ENCODE results near the gene MYL3. TPM values are rescaled to one million over a fixed set of nuclear protein-coding genes. Genes with fewer than 3 reads are reported as not detected.

The MYL3 gene
- total and polyA plus RNA-seq, 4 donors = 1.9 to 4.1 (median 2.6) TPM

DNA sequence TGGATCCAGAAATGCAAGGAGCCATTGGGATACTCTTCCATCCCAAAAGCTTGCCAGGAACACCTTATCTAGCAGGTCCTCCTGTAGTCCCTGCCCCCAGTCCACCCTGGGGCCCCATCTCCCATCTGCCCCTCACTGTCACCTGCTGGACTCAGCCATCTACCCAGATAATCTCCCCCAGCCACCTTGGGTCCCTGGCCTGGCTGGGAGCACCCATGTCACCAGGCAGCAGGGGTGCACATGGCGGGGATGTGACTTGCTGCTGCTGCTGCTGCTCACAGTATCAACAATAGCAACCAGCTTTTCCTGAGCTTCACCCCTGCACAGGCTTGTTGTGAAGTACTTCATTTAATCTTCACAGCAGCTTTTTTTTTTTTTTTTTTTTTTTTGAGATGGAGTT, 26.9 kb upstream of the MYL3 start:
- ATAC-seq (ENCODE audit: insufficient read depth, low FRiP score) (no peak), DNase-seq (peak in 1 of 3 donors; percentile 38)
- 85 to 98% methylated on average over 1 of the region's 1 CpG for WGBS, 2 donors
- no peak overlapping the region for H3K9ac ChIP-seq (ENCODE audit: insufficient read depth in 1 of 2, low read length in 2 of 2)
- no peak for TF ChIP-seq CTCF (IDR thresholded peaks at IDR 0.05; ENCODE audit: control extremely low read depth, extremely low read depth)
- H3K27ac ChIP-seq (ENCODE audit: low read depth in 1 of 2, low read length in 1 of 2) = no peak overlapping the region
- peaks cover 0 to under 1% (median 0%) of the 10 kb centered on the region in 4 donors for H3K36me3 ChIP-seq (ENCODE audit: control insufficient read depth in 4 of 4, insufficient read depth in 4 of 4, low read length in 4 of 4)
- H3K27me3 ChIP-seq (ENCODE audit: control insufficient read depth in 3 of 3, insufficient read depth in 3 of 3, low read length in 2 of 3) = peaks cover 0 to 3% (median 0%) of the 10 kb centered on the region in 3 donors
- peaks cover 0 to 71% (median 20%) of the 10 kb centered on the region in 5 donors for H3K4me1 ChIP-seq (ENCODE audit: control insufficient read depth in 5 of 5, insufficient read depth in 5 of 5, low read length in 5 of 5)
- H3K4me3 ChIP-seq = no peak overlapping the region
- no peaks in the 10 kb centered on the region for H3K9me3 ChIP-seq (ENCODE audit: control insufficient read depth in 4 of 4, insufficient read depth in 3 of 4, low read length in 3 of 4)

DNA sequence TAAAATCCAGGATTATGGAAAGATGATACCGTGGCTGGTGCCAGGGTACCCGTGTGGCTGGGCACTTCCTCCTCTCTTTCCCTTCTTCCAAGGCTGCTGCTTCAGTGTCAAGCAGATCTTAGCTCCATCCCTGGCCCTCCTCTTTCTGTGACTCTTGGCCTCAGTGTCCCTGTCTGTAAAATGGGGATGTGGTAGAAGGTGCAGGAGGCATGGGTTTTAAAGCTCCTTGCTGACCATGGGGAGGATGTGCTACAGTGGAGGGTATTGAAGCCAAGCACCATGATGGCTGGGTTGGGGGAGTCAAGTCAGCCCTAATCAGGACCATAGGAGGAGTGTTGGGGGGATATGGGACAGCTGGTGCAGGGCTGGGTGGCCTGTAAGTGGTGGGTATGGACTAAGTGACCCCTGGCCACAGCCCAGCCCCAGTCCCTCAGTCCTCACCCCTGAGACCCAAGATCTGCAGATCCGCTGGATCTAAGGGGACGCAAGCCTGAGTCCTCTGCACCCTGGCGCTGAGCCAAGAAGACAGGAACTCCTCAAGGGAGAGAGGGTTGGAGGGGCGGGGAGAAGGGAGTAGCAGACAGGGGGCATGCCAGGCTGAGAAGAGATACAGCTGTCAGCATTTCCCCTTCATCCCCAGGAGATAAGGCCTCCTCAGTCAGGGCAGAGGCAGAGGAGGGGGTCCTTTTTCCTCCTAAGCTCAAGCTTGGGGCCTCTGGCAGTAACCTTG, 26.3 kb upstream of the MYL3 start:
- Histone ChIP-seq H3K27ac (ENCODE audit: low read depth in 1 of 2, low read length in 1 of 2) (no peak overlapping the region), H3K9me3 (ENCODE audit: control insufficient read depth in 4 of 4, insufficient read depth in 3 of 4, low read length in 3 of 4) (no peaks in the 10 kb centered on the region), H3K27me3 (ENCODE audit: control insufficient read depth in 3 of 3, insufficient read depth in 3 of 3, low read length in 2 of 3) (peaks cover 0 to 6% (median 0%) of the 10 kb centered on the region in 3 donors), H3K4me1 (ENCODE audit: control insufficient read depth in 5 of 5, insufficient read depth in 5 of 5, low read length in 5 of 5) (peaks cover 0 to 77% (median 20%) of the 10 kb centered on the region in 5 donors), H3K4me3 (no peak overlapping the region), H3K36me3 (ENCODE audit: control insufficient read depth in 4 of 4, insufficient read depth in 4 of 4, low read length in 4 of 4) (peaks cover 0 to 6% (median 0%) of the 10 kb centered on the region in 4 donors), H3K9ac (ENCODE audit: insufficient read depth in 1 of 2, low read length in 2 of 2) (no peak overlapping the region)
- ATAC-seq (ENCODE audit: insufficient read depth, low FRiP score) (no peak), DNase-seq (peak; percentile 91 to 97 (median 95))
- no peak for TF ChIP-seq CTCF (IDR thresholded peaks at IDR 0.05; ENCODE audit: control extremely low read depth, extremely low read depth)
- 52 to 58% methylated on average over 6 of the region's 6 CpGs for WGBS, 2 donors

GRCh38 chr3:46888705-46889104, 25.5 kb upstream of the MYL3 start:
- peaks cover 0 to 7% (median 0%) of the 10 kb centered on the region in 4 donors for H3K36me3 ChIP-seq (ENCODE audit: control insufficient read depth in 4 of 4, insufficient read depth in 4 of 4, low read length in 4 of 4)
- H3K4me3 ChIP-seq = no peak overlapping the region
- peaks cover 0 to 85% (median 20%) of the 10 kb centered on the region in 5 donors for H3K4me1 ChIP-seq (ENCODE audit: control insufficient read depth in 5 of 5, insufficient read depth in 5 of 5, low read length in 5 of 5)
- H3K9me3 ChIP-seq (ENCODE audit: control insufficient read depth in 4 of 4, insufficient read depth in 3 of 4, low read length in 3 of 4) = no peaks in the 10 kb centered on the region
- H3K9ac ChIP-seq (ENCODE audit: insufficient read depth in 1 of 2, low read length in 2 of 2) = no peak overlapping the region
- DNase-seq (peak; percentile 51 to 59 (median 57)), ATAC-seq (ENCODE audit: insufficient read depth, low FRiP score) (no peak)
- H3K27ac ChIP-seq (ENCODE audit: low read depth in 1 of 2, low read length in 1 of 2) = peak overlapping the region in 1 of 2 donors; percentile 8
- H3K27me3 ChIP-seq (ENCODE audit: control insufficient read depth in 3 of 3, insufficient read depth in 3 of 3, low read length in 2 of 3) = peaks cover 0 to 14% (median 0%) of the 10 kb centered on the region in 3 donors
- no peak for TF ChIP-seq CTCF (IDR thresholded peaks at IDR 0.05; ENCODE audit: control extremely low read depth, extremely low read depth)
- 73 to 87% methylated on average over 13 of the region's 13 CpGs for WGBS, 2 donors
